GM19351 (cell line): ENCODE measurements around the gene CDR2L.
"Not testable (repeated sequence)": the region's sequence is repeated elsewhere in the genome, so short reads cannot be mapped to it uniquely, and the experiment has no call there.

Experiments used
- ATAC-seq: cut with Tn5 transposase; IDR thresholded peaks from one replicate; pipeline ENCODE4 v1.9.1; 2021; ENCODE audit warnings: mild to moderate bottlenecking, moderate library complexity; ENCODE audit not compliant: unreplicated experiment

Gene CDR2L

GRCh38 chr17:75006653-75007052 is 19.2 kb downstream of the CDR2L start:
- no peak for ATAC-seq

- no peak for ATAC-seq
Observed at GRCh38 chr17:75008373-75008772, 20.9 kb downstream of the CDR2L start.

DNA sequence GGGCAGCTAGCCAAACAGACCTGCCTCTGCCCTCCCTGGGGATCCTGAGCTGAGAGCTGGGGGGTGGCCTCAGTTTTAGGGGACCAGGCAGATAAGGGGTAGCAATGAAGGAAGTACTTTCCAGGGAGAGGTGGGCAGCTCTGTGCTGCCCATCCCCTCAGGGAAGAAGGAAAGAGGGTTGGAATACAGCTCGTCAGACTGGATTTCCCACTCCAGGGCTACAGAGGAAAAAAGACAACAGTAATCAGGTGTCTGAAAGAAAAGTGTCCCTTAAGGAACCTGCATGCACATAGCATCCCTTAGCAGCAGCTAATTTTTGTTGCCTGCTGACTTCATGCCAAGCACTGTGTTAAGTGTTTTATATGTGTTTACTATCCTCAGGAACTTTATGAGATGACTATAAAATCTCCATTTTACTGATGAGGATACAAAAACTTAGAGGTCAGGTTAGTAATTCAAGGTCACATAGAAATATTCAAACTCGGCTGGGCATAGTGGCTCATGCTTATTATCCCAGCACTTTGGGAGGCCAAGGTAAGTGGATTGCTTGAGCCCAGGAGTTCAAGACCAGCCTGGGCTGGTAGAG is 21.8 kb downstream of the CDR2L start:
- ATAC-seq: no peak

- ATAC-seq: no peak
Observed at GRCh38 chr17:75010683-75011400, 23.4 kb downstream of the CDR2L start.

GRCh38 chr17:75011401-75012095 is 24.1 kb downstream of the CDR2L start:
- ATAC-seq: no peak

DNA sequence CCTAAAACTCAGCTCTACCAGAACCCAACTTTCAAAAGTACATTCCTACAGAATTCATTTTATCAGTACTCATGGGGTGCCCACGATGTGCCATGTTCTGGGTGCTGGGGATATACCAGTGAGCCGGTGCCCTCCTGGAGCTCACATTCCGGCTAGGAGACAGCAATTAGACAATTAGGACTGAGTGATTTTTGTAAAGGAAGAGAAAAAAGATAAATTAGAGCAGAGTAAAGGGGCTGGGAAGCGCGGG is 24.6 kb downstream of the CDR2L start:
- ATAC-seq: no peak

GRCh38 chr17:75012346-75013091 is 25.1 kb downstream of the CDR2L start, which contains the start of gene MRPL58:
MRPL58 (plus strand) TSS chr17:75012670; CDS start chr17:75012687, 17 bp downstream.
- peak; percentile 88 for ATAC-seq

- ATAC-seq: no peak
Observed at GRCh38 chr17:75013092-75013559, 25.7 kb downstream of the CDR2L start.

DNA sequence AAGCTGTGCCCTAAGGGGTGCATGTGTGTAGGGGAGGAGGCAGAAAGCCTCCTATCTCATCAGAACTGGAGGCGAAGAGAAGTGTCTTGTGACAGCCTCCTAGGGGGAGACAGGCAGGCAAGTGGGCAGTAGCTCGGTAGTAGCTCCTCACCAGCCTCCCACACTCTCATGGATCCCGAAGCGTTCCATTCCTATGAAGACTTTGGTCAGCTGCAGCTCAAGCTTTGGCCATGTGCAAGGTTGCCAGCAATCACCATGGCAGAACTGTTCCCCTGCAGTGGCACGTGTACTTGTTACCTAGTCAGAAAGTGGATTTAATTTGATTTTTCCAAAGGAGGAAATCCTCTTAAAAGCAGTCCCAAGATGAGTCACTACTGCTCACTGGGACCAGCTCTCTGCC is 31.7 kb downstream of the CDR2L start:
- ATAC-seq: no peak

DNA sequence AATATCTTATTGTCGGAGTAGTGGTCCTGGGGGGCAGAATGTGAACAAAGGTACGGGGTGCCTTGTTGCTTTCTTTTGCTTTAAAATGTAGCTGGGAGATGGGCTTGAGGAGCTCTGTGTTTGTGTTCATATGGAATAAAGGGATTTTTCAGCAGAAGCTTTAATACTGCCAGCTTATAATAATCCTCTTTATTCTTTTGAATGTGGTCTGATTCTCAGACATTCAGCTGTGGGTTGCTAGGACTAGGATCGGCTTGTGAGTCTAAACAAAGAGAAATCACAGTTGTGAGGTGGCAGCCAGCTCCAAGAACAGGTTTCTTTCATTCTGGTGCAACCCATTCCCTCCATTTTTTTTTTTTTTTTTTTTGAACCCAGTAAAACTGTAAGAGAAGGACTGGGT is 32.3 kb downstream of the CDR2L start:
- no peak for ATAC-seq

- ATAC-seq: no peak
Observed at GRCh38 chr17:75020331-75021110, 33.1 kb downstream of the CDR2L start.

- ATAC-seq: no peak
Observed at GRCh38 chr17:75024686-75025397, 37.4 kb downstream of the CDR2L start.

GRCh38 chr17:75025398-75025734 is 37.9 kb downstream of the CDR2L start:
- not testable (repeated sequence) for ATAC-seq

DNA sequence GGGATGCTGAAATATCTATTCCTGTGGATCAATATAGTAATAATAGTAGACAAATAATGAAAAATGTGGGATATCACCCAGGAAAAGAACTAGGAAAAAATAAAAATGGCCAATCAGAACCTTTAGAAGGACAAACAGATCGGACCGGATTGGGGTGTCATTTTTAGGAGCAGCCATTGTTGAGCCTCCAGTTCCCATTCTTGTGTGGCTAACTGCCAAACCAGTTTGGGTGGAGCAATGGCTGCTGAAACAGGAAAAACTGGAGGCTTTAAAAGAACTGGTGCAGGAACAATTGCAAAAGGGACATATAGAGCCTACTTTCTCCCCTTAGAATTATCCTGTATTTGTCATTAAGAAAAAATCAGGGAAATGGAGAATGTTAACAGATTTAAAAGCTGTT is 39.2 kb downstream of the CDR2L start:
- ATAC-seq: not testable (repeated sequence)

- no peak for ATAC-seq
Observed at GRCh38 chr17:75030161-75030560, 42.7 kb downstream of the CDR2L start.

GRCh38 chr17:75031972-75032719 is 44.7 kb downstream of the CDR2L start:
- ATAC-seq: no peak

DNA sequence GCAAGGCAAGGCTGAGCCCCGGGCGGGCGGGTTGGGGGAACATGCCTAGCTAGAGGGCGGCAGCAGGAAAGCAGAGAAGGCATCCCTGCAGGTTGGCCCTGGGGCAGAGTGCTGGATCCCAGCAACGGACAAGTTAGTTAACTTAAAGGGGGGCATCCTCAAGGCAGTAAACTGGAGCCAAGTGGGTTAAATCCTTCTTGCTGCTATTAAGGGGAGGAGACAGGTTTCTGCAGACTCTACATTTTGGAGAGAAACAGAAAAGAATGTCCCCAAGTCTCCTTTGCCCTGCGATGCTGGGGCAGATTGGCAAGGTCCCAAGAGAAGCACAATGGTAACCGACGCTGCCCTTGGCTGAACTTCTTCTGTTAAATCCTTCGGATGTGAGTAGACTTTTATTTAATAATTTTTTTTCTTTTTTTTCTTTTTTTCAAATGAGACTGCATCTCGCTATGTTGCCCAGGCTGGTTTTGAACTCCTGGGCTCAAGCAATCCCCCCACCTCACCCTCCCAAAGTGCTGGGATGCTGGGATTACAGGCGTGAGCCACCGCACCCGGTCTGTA is 45.4 kb downstream of the CDR2L start:
- ATAC-seq: no peak

- peak; percentile 36 for ATAC-seq
Observed at GRCh38 chr17:75033346-75034235, 46.2 kb downstream of the CDR2L start.
